ENCODE data around the gene MPIG6B.

Gene MPIG6B

DNA sequence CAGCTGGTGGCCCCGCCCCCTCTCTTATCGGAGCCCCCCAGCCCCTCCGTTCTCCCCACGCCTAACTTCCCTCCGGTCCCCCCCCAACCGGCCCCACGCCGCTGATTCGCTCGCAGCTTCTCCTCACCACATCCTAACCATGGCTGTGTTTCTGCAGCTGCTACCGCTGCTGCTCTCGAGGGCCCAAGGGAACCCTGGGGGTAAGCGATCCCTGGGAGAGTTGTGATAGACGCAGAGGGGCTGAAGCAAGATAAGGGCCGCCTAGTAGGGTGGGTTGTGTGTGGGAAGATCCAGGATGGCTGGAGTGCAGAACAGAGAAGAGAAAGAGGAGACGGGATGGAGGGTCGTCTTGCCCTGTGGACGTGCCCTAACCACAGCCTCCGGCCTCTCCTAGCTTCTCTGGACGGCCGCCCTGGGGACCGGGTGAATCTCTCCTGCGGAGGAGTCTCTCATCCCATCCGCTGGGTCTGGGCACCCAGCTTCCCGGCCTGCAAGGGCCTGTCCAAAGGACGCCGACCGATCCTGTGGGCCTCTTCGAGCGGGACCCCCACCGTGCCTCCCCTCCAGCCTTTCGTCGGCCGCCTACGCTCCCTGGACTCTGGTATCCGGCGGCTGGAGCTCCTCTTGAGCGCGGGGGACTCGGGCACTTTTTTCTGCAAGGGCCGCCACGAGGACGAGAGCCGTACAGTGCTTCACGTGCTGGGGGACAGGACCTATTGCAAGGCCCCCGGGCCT, at the start of gene MPIG6B:
Gene MPIG6B, plus strand, starts transcription at position 129 of the 735 bp plus-strand sequence. Its CDS starts 11 bp downstream, at position 140.
- DNase-seq (ENCODE audit: low spot score): no peak

DNA sequence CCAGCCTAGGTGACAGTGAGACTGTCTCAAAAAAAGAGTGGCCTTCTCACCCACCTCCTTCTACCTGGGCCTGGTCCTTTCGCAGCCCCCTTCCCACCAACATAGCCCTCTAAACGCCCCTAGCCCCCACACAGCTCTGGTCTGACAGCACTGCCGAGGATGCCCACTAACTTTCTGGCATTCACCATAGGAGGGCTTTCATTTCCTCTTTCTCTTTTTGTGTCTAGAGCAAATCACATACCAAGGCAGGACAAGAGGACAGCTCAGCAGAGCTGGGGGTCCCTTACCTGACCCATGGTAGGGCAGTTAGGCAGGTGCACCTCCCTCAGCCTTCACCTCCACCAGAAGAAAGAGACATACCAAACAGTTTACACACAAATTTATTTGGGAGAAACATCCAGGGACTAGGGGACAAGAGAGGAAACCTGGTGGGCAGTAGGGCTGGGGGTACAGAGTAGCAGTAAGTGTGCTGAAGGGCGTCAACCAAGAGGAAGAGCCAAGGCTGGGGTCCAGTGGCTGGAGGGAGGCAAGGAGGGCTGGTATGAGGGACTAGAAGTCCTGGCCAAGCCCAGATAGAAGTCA, 46.8 kb upstream of the MPIG6B start:
- no peak for DNase-seq (ENCODE audit: low spot score)

DNA sequence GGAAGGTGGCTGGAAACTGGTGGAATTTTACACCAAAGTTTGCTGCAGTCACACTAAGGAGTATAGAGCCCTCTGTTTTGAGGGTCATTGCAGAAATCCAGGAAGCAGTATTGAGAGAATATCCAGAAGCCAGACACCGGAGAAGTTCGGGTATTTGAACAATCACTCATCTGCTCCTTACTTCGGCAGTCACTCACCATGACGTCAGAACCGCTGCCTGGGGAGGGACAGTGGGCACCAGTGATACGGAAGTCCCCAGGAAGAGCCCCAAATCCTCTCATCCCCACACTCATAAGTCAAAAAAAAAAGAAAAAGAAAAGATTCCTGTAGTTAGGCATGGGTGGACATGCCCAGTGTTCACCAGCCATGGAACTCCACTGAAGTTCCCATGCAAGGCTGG, 46.3 kb upstream of the MPIG6B start:
- DNase-seq (ENCODE audit: low spot score): no peak

- no peak for DNase-seq (ENCODE audit: low spot score)
Measured at GRCh38 chr6:31677955-31678354, 45.2 kb upstream of the MPIG6B start.

DNA sequence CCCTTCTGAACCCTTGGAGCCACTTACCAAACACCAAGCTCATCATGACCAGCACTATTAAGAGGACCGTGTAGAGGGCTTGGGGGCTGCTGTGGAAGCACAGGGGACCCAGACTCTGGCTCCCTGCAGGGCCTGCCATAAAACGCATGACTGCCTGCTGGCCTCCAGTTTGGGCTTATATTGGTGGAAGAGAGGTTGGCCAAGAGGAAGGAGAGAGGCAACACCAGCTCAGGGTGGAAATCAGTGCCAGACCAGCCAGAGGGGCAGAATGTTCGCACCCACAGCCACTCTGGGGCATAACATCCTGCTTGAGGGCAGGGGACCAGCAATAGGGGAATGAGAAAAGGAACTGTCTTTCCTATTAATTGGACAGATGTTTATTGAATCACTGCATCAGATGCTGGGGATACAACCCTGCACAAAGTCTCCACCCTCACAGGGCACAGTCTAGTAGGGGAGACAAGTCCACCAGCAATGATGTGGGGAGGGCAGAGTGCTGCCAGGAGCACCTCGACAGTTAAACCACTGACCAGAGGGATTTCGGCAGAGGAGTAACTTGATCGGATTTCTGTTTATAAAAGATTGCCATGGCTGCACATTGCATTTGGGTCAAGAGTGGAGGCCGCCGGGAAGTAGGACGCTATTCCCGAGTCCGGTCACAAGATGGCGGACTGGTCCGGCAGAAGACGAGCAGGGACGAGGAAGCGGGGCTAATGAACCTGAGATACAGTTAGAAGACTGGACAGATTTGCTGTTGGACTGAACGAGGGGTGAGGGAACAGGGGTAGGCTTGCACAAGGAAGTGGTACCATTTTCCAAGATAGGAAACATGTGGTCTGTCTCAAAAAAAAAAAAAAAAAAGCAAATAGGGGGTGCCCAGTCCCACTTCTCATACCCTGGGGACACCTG, 42.7 kb upstream of the MPIG6B start, which contains the start of gene LY6G5C:
Gene LY6G5C, minus strand, starts transcription at position 842 of the 909 bp plus-strand sequence. Its CDS starts 694 bp downstream, at position 148.
- DNase-seq (ENCODE audit: low spot score): peak; percentile 78

- DNase-seq (ENCODE audit: low spot score): peak; percentile 28
Measured at GRCh38 chr6:31681135-31681671, 42.0 kb upstream of the MPIG6B start.

DNA sequence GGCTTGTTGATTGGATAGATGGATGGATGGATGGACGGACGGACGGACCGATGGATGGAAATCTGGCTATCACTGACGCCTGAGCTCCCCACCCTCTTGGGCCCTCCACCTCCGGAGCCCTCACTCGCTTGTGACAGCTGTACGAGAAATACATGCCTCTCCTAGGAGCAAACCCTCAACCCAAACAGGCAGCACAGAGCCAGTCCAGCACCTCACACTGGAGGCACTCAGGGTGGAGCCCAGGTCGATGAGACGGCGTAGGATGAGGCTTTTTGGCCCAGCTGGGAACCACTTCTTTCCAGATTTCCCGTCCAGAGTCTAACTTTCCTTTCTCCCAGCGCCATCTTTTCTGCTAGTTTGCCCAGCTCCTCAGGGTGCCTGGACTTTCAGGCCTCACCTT, 39.6 kb upstream of the MPIG6B start:
- no peak for DNase-seq (ENCODE audit: low spot score)

DNA sequence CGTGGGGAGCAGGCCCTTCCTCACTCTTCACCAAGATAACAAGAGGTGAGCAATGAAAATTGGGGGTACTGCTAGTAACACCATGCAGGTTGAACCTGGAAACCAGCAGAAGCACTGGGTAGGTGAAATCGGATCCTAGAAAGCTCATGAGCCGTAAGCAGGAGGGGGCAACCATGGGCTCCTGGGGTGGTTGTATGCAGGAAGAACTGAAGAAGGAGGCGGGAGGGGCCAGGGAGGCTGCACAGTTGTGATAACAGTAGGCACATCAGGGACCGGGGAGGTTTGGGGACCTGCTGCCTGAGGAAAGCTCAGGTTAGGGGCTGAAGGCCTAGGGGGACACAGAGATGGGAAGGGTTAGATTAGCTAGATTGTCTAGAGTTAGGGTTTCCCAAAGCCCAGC, 36.7 kb upstream of the MPIG6B start:
- no peak for DNase-seq (ENCODE audit: low spot score)

DNA sequence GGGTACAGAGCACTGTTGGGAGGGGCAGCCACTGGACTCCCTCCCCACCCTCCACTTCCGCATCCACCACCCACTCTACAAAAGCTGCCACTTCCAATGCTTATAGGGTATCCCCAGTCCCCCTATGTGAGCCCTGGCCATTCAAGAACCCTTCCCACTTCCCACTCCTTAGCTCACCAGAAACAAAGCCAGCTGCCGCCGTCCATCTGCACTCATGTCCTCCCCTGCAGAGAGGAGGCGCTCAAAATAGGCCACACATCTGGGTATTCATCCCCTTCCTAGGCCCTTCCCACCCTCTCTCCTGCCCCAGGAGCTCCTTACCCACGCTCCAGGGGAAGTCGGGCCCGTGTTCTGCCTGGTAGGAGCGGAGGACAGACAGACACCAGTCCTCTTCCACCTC, 35.9 kb upstream of the MPIG6B start:
- DNase-seq (ENCODE audit: low spot score): no peak

DNA sequence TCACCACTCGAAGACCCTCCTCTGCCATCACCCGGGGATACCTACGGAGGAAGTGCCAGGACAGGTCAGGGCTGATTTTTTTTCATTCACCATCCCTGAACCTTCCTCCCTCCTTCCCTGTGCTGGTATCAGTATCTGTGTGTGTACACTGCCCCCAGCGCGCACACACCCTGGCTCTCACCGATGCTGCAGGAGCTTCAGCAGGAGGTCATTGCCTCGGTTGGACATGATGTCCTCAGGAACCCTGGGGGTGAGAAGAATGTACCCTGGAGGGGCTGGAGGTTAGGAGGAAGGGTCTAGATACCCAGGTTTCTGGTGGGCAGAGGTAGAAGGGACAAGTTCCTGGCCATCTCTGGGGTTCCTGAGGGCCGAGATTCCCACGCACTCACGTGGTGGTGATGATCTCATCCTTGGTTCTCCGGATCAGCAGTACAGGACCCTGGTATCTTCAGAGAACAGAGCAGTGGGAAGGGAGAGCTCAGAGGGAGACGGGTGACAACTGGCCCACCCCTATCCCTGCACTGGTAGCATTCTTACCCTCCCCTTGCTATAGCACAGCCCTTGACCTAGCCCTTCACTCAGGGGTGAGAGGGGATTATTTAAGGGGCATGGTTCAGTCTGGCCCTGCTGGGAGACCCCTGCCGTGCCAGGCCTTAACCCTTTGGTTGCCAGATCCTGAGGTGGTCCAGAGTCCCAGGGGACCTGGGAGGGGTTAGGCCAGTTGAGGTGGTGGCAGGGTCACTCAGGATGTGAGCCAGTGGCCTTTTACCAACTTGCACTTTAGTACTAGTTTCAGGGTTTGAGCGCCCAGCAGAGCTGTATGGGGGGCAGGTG, 35.1 kb upstream of the MPIG6B start:
- no peak for DNase-seq (ENCODE audit: low spot score)

DNA sequence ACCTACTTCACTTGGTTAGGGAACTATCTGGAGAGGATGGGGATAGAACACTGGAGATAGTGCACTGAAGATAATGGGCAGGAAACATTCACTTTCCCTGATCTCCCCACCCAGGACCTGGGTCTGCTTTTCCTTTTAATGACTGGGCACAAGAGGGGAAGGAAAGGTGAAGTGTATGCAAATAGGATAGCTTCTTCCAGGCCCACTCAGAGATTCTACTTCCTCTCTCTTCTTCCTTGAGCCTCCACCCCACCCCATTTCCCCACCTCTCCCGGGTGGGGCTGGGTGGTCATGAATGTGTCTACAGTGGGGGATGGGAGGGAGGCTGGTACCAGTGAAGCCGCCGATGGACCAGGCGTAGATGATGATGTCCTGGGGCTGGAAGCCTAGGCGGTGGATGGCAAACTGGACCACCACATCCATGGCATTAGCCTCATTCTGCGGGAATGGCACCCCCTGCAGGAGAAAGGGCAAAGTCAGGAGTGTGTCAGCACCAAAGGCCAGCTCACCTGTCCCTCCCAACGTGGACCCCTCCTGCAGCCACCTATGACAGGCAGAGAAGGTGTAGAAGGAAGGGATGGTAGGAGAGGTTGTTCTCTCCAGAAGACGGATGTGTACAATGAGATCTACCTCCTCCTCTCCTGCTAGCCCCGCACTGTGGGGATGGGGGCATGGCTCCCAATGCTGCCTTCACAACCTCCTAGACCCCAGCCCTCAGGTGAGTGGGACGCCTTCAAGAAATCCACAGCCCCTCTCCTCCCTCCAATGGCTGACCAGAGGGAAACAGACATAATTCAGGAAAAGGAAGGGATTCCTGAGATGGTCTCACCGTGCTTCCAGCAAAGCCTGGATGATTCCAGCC, 33.7 kb upstream of the MPIG6B start:
- no peak for DNase-seq (ENCODE audit: low spot score)

GRCh38 chr6:31690231-31691077, 32.7 kb upstream of the MPIG6B start:
- no peak for DNase-seq (ENCODE audit: low spot score)

DNA sequence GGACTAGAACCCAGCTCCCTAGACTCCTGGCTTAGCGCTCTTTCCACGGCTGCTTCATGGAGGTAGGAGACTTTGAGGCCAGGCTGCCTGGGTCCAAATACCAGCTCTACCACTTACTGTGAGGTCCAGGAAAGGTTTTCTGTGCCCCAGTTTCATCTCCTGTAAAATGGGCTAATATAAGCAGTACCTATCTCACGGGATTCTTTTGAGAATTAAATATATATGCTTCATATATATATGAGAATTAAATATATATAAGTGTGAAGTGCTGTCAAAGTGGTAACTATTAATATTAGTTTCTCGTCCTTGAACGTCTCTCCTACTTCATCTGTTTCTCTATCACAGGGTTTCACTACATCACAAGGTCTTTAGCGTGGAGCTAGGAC, 32.1 kb upstream of the MPIG6B start:
- no peak for DNase-seq (ENCODE audit: low spot score)

DNA sequence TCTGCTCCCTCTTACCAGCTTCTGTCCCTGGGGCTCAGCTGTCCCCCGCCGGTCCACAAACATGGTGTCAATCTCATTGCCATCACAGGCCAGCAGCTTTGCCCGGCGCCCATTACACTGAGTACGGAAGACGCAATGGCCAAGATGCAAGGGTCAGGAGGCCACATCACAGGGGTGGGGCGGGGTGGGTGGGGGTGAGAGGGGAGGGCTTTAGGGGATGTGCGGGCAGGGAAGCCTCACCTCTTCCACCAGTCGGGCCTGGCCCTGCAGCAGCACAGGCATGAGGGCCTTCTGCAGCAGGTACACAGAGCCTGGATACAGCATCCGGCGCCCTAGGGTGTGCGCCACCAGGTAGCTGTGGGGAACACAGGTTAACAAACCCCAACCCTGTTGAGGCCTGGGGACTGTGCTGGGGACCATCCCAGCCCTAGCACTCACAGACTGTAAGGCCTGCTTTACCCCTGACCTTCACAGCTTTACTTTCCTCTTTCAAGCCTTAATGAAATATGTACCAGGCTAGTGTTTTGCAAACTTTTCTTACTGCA, 31.5 kb upstream of the MPIG6B start:
- no peak for DNase-seq (ENCODE audit: low spot score)

DNA sequence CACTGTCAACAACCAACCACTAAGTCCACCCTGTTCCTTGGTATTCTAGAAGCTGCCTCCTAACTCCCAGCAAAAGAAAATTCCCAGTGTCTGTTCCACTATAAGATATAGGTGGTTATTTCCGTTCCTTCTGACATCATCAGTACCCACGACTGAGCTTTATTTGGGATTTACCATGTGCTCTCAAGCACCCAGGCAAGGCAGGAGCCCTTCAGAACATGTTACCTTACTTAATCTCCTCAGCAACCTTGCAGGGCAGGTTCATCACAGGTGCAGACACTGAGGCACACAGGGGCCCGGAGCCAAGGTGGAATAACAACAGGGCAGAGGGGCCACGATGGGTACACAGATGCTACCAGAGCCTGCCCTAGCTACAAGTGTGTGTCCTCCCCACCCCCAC, 30.8 kb upstream of the MPIG6B start:
- no peak for DNase-seq (ENCODE audit: low spot score)

- no peak for DNase-seq (ENCODE audit: low spot score)
Measured at GRCh38 chr6:31692886-31693285, 30.3 kb upstream of the MPIG6B start.

DNA sequence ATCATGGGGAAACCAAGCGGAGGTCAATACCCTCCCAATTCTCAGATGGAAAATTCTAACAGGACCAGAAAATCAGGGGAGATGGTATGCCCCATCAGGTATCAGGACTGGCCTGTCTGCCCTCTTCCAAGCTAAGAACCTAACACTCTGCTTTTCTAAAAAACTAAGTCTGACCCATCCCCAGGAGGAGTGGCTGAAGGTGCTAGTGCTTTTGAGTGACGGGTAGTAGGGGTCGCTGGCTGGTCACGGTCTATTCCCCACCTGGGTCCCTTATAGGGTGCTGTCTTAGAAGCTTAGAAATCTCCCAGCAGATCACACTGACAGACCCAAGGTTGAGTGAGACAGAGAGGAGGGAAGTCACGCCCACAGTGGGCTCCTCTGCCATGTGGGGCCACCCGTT, 29.6 kb upstream of the MPIG6B start:
- no peak for DNase-seq (ENCODE audit: low spot score)

- no peak for DNase-seq (ENCODE audit: low spot score)
Measured at GRCh38 chr6:31697555-31697954, 25.6 kb upstream of the MPIG6B start.

GRCh38 chr6:31700740-31701401, 22.3 kb upstream of the MPIG6B start:
- DNase-seq (ENCODE audit: low spot score): no peak

Measured in CD4-positive, alpha-beta T cell treated with Interleukin-15 for 4 hours (primary cell).